DND-41 (cell line): ENCODE data around the gene TMEM51.

Experiments
- ATAC-seq: fragments of 200-7000 bp; cut with Tn5 transposase; 3 replicates; pipeline ENCODE4 v1.9.1; 2021; ENCODE audit warnings: low read depth; ENCODE audit not compliant: insufficient read depth
- DNase-seq: peaks from one replicate; pipeline ENCODE4 v3.0.0-alpha.2; 2020
- H2AFZ ChIP-seq: 2 replicates; pipeline ENCODE4 v1.6.0; 2012; ENCODE audit warnings: low read depth, low read length
- H3K27ac ChIP-seq: 2 replicates; pipeline ENCODE4 v1.5.1; 2012; ENCODE audit warnings: low read length, inconsistent platforms
- H3K27me3 ChIP-seq: fragments of 200-600 bp; sonication (generic); 2 replicates; pipeline ENCODE4 v1.6.0; 2012; ENCODE audit warnings: low read length, mild to moderate bottlenecking, inconsistent platforms; ENCODE audit not compliant: insufficient read depth, poor library complexity
- H3K36me3 ChIP-seq: 2 replicates; pipeline ENCODE4 v1.5.1; 2012; ENCODE audit warnings: low read length, inconsistent platforms; ENCODE audit not compliant: insufficient read depth
- H3K4me1 ChIP-seq: 2 replicates; pipeline ENCODE4 v1.5.1; 2012; ENCODE audit warnings: mild to moderate bottlenecking, low read length; ENCODE audit not compliant: insufficient read depth
- H3K4me2 ChIP-seq: 2 replicates; pipeline ENCODE4 v1.6.0; 2012; ENCODE audit warnings: mild to moderate bottlenecking, moderate library complexity, low read length, inconsistent platforms; ENCODE audit not compliant: insufficient read depth
- H3K4me3 ChIP-seq, 2 experiments: fragments of 200-600 bp in 1 of 2; shearing (Covaris generic) in 1 of 2; 2 replicates each; pipeline ENCODE4 v1.5.1; 2012 to 2016; ENCODE audit warnings: inconsistent platforms in 2 of 2, low read length in 2 of 2, mild to moderate bottlenecking in 2 of 2, low read depth in 1 of 2, moderate library complexity in 1 of 2
- H3K79me2 ChIP-seq: 2 replicates; pipeline ENCODE4 v1.6.0; 2012; ENCODE audit warnings: low read length, inconsistent platforms; ENCODE audit not compliant: insufficient read depth
- H3K9ac ChIP-seq: 2 replicates; pipeline ENCODE4 v1.6.0; 2012; ENCODE audit warnings: low read depth, mild to moderate bottlenecking, inconsistent platforms, low read length, moderate library complexity
- H3K9me3 ChIP-seq: 2 replicates; pipeline ENCODE4 v1.5.1; 2012; ENCODE audit warnings: low read length, moderate library complexity, mild to moderate bottlenecking, inconsistent platforms; ENCODE audit not compliant: insufficient read depth, severe bottlenecking
- H4K20me1 ChIP-seq: 2 replicates; pipeline ENCODE4 v1.6.0; 2012; ENCODE audit warnings: low read length; ENCODE audit not compliant: insufficient read depth
- CTCF ChIP-seq: IDR thresholded peaks from 2 replicates; pipeline ENCODE4 v1.5.1; 2012; ENCODE audit warnings: borderline replicate concordance, low read length, moderate library complexity, mild to moderate bottlenecking; ENCODE audit not compliant: poor library complexity, severe bottlenecking; ENCODE audit errors: extremely low read depth
- EZH2 ChIP-seq: IDR thresholded peaks from 3 replicates; pipeline ENCODE4 v1.6.1; 2012; ENCODE audit warnings: borderline replicate concordance, low read depth, mild to moderate bottlenecking, moderate library complexity, low read length, inconsistent platforms; ENCODE audit not compliant: severe bottlenecking

TMEM51 gene

GRCh38 chr1:15192916-15193550, 39.5 kb downstream of the TMEM51 start:
- no peak overlapping the region for H3K27ac ChIP-seq
- no peaks in the 10 kb centered on the region for H3K79me2 ChIP-seq
- TF ChIP-seq EZH2 (no peak), CTCF (no peak)
- no peak for ATAC-seq
- no peaks in the 10 kb centered on the region; the same call in 1 of the 2 replicates for H4K20me1 ChIP-seq
- DNase-seq, result no peak
- H3K36me3 ChIP-seq, result no peaks in the 10 kb centered on the region
- no peak overlapping the region for H3K4me3 ChIP-seq
- peaks cover 17% of the 10 kb centered on the region for H3K27me3 ChIP-seq
- no peak overlapping the region for H3K9ac ChIP-seq
- no peak overlapping the region for H3K4me2 ChIP-seq
- H3K9me3 ChIP-seq, result no peaks in the 10 kb centered on the region
- no peak overlapping the region for H2AFZ ChIP-seq
- no peaks in the 10 kb centered on the region for H3K4me1 ChIP-seq

- Histone ChIP-seq H3K79me2 (no peaks in the 10 kb centered on the region), H3K27me3 (peaks cover 4% of the 10 kb centered on the region), H3K4me1 (no peaks in the 10 kb centered on the region), H3K4me2 (no peak overlapping the region), H3K9me3 (no peaks in the 10 kb centered on the region), H3K36me3 (no peaks in the 10 kb centered on the region), H3K27ac (no peak overlapping the region), H3K9ac (no peak overlapping the region), H3K4me3 (no peak overlapping the region), H2AFZ (no peak overlapping the region), H4K20me1 (no peaks in the 10 kb centered on the region; the same call in 1 of the 2 replicates)
- ATAC-seq, result no peak
- TF ChIP-seq CTCF (no peak), EZH2 (no peak)
- DNase-seq, result no peak
Measured at GRCh38 chr1:15195420-15196052, 42.0 kb downstream of the TMEM51 start.

GRCh38 chr1:15196069-15196468, 42.5 kb downstream of the TMEM51 start:
- H3K79me2 ChIP-seq, result no peaks in the 10 kb centered on the region
- no peak overlapping the region for H3K4me3 ChIP-seq
- H3K36me3 ChIP-seq, result no peaks in the 10 kb centered on the region
- peaks cover 4% of the 10 kb centered on the region for H3K27me3 ChIP-seq
- H3K27ac ChIP-seq, result no peak overlapping the region
- H3K4me2 ChIP-seq, result no peak overlapping the region
- H3K9ac ChIP-seq, result no peak overlapping the region
- H3K4me1 ChIP-seq, result no peaks in the 10 kb centered on the region
- no peak overlapping the region for H2AFZ ChIP-seq
- ATAC-seq (no peak), DNase-seq (no peak)
- H4K20me1 ChIP-seq, result no peaks in the 10 kb centered on the region; the same call in 1 of the 2 replicates
- H3K9me3 ChIP-seq, result no peaks in the 10 kb centered on the region
- no peak for TF ChIP-seq CTCF
- no peak for TF ChIP-seq EZH2
